NCI-H345 treated with DMSO at 0.1 percent for 48 hours (cell line): Measurements from ENCODE around the gene RAB11FIP5.
"Not testable (repeated sequence)": the region's sequence is repeated elsewhere in the genome, so short reads cannot be mapped to it uniquely, and the experiment has no call there.

Source experiments
- DNase-seq: peaks from one replicate; lab custom pipeline; 2025; ENCODE audit not compliant: unreplicated experiment; lab: John Stamatoyannopoulos, UW

Gene RAB11FIP5

GRCh38 chr2:73110168-73111072 lies 2.3 kb downstream of the RAB11FIP5 start:
- DNase-seq: no peak

GRCh38 chr2:73109431-73110167 lies 3.1 kb downstream of the RAB11FIP5 start:
- DNase-seq: no peak

GRCh38 chr2:73107211-73107926 lies 5.4 kb downstream of the RAB11FIP5 start:
- DNase-seq: no peak

GRCh38 chr2:73106791-73107190 lies 6.0 kb downstream of the RAB11FIP5 start:
- DNase-seq: no peak

GRCh38 chr2:73105511-73105971 lies 7.2 kb downstream of the RAB11FIP5 start:
- no peak for DNase-seq

- no peak for DNase-seq
Observed at GRCh38 chr2:73104933-73105332, 7.8 kb downstream of the RAB11FIP5 start.

- DNase-seq: no peak
Observed at GRCh38 chr2:73103018-73103542, 9.7 kb downstream of the RAB11FIP5 start.

GRCh38 chr2:73101626-73102256 lies 11.0 kb downstream of the RAB11FIP5 start:
- no peak for DNase-seq

GRCh38 chr2:73100956-73101355 lies 11.8 kb downstream of the RAB11FIP5 start:
- no peak for DNase-seq

- DNase-seq: no peak
Observed at GRCh38 chr2:73099486-73099885, 13.3 kb downstream of the RAB11FIP5 start.

- no peak for DNase-seq
Observed at GRCh38 chr2:73095910-73096309, 16.8 kb downstream of the RAB11FIP5 start.

GRCh38 chr2:73093601-73094218 lies 19.0 kb downstream of the RAB11FIP5 start:
- DNase-seq: not testable (repeated sequence)

- DNase-seq: no peak
Observed at GRCh38 chr2:73092146-73092783, 20.5 kb downstream of the RAB11FIP5 start.

- no peak for DNase-seq
Observed at GRCh38 chr2:73091696-73092095, 21.1 kb downstream of the RAB11FIP5 start.

GRCh38 chr2:73091164-73091563 lies 21.6 kb downstream of the RAB11FIP5 start:
- no peak for DNase-seq

GRCh38 chr2:73089270-73090030 lies 23.3 kb downstream of the RAB11FIP5 start:
- no peak for DNase-seq

- DNase-seq: no peak
Observed at GRCh38 chr2:73088703-73089102, 24.0 kb downstream of the RAB11FIP5 start.

GRCh38 chr2:73088211-73088610 lies 24.5 kb downstream of the RAB11FIP5 start:
- no peak for DNase-seq

- DNase-seq: no peak
Observed at GRCh38 chr2:73087311-73087710, 25.4 kb downstream of the RAB11FIP5 start.
